Measurements from ENCODE around the gene LYSMD2.

Gene LYSMD2

DNA sequence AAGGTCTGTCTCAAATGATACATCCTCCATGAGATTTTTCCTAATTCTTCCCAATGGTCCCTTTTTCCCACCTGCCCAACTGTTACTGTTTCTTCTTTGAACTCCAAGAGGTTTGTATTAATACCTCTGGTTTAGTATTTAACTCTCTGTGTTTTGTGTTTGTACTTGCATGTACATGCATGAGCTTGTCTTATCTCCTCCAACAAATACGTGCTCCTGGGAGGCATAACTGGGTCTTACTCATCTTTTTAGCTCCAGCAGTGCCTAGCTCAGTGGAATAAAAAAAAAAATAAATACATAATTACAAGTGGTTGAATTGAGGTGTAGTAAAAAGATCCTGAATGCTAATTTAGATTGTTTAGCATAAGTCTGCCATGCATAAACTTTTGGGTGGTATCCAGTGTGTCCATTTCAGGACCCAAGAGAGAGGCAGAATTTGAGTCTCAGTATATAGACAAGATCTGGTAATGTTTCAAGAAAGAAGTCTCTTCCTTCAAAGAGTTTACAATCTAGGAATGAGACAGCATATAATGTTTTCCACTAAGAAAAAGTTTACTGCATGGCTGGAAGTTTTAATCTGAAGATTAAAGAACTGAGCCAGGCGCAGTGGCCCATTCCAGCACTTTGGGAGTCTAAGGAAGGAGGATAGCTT, 1.7 kb upstream of the LYSMD2 start:
- H3K4me3 ChIP-seq (ENCODE audit: control insufficient read depth, low read depth, low read length), result no peak overlapping the region
- DNase-seq (ENCODE audit: low read depth), result no peak
- TF ChIP-seq, protein P1, sequence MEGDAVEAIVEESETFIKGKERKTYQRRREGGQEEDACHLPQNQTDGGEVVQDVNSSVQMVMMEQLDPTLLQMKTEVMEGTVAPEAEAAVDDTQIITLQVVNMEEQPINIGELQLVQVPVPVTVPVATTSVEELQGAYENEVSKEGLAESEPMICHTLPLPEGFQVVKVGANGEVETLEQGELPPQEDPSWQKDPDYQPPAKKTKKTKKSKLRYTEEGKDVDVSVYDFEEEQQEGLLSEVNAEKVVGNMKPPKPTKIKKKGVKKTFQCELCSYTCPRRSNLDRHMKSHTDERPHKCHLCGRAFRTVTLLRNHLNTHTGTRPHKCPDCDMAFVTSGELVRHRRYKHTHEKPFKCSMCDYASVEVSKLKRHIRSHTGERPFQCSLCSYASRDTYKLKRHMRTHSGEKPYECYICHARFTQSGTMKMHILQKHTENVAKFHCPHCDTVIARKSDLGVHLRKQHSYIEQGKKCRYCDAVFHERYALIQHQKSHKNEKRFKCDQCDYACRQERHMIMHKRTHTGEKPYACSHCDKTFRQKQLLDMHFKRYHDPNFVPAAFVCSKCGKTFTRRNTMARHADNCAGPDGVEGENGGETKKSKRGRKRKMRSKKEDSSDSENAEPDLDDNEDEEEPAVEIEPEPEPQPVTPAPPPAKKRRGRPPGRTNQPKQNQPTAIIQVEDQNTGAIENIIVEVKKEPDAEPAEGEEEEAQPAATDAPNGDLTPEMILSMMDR (conservative IDR thresholded peaks at IDR 0.05; ENCODE audit: control insufficient read depth, insufficient read depth, low read depth, low read length), result no peak

DNA sequence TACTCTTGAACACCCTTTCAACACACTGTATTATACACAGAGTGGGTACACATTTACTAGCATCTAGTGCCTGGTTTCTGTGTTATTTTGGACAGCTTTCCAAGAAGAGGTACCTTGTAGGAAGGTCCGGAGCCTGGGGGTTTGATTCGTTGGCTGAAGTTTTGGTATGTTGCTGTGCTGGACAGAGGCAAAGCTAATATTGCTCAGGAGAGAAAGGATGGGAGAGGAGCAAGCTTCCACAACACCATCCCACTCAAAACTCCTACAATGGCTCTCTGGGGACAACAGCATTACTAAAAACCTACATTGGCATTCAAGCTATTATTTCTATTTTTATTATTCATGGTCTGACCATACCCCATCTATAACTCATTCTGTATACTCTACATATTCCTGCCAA, 1.1 kb upstream of the LYSMD2 start:
- H3K4me3 ChIP-seq (ENCODE audit: control insufficient read depth, low read depth, low read length), result no peak overlapping the region
- TF ChIP-seq, protein P1 (conservative IDR thresholded peaks at IDR 0.05; ENCODE audit: control insufficient read depth, insufficient read depth, low read depth, low read length), result no peak
- DNase-seq (ENCODE audit: low read depth), result no peak

DNA sequence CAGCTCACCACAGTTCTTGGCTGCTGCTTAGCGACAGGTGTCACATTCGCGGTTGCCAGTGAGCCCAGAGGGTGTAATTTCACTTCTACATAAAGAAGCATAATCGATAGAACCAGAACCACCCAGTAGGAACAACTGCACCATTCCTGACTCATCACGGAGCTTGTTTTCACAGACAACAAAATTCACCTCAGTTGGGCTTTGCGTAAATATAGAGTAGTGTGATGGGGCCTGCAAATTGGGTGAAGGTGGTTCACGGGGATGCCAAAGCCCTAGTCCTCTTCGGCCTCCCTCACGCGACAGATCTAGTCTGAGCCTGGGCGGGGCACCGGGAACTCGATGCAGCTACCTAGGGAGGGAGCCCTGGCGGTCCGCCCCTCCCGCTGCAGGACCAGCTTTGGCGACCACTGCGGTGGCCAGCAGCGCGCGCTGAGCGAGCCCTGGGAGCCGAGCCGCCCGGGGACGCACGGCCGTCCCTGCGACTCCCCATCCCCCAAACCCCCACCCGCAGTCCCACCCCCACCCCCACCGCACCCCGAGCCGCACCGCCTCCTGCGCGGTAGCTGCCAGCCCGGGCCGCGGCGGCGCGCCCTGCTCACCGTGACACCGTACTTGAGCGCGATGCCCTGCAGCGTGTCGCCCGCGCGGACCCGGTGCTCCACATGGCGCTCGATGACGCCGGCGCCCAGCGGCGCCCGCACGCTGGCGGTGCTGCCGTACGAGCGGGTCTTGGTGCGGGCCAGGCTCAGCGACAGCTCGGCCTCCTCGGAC, 519 bp downstream of the LYSMD2 start:
- H3K4me3 ChIP-seq (ENCODE audit: control insufficient read depth, low read depth, low read length), result peak overlapping the region; percentile 67
- DNase-seq (ENCODE audit: low read depth), result no peak
- TF ChIP-seq, protein P1 (conservative IDR thresholded peaks at IDR 0.05; ENCODE audit: control insufficient read depth, insufficient read depth, low read depth, low read length), result no peak

DNA sequence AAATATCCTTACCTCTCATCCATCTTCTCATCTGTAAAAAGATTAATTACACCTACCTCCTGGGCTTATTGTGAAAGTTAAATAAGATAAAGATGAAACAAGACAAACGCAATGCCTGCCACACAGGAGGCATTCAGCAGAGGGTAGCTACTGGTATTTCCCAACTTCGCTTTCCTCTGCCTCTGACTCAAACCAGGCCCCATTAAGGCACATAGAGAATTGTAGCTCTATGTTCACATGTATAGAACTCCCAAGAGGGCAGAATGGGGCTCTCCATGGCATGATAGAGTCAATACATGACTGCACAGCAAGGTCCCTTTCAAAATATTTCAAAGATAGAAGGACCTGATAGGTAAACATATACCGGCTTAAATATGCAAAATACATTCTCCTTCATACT, 1.4 kb downstream of the LYSMD2 start:
- DNase-seq (ENCODE audit: low read depth), result no peak
- no peak overlapping the region for H3K4me3 ChIP-seq (ENCODE audit: control insufficient read depth, low read depth, low read length)

DNA sequence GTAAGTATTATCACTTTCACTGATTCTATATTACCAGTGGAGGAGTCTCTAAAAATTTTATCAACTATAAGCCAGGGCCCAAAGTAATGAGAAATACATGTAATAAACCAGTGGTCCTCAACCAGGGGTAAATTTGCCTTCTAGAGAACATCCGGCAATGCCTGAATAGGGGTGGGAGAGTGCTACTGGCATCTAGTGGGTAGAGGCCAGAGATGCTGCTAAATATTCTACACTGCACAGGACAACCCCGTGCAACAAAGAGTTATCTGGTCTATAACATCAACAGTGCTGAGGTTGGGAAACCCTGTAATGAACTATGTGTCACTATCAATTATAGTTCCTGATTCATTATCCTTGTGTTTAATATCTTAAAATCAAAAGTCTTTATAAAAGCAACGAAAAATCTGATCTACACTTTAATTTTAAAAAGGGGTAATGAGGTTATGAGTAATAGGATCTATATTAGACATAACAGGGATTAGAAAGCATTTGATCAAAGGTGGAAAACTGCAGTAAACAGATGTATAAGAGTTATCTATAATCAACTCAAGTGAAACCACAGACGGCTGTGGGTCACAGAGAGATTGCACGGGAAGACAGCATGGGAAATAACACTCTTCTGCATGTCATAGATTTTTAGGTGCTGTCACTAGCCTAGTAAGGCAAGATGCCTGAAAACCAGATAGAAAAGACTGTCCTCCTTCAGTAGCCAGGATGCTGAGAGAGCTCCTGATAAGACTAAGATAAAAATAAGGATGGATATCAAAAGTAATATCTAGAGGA, 2.0 kb downstream of the LYSMD2 start:
- no peak overlapping the region for H3K4me3 ChIP-seq (ENCODE audit: control insufficient read depth, low read depth, low read length)
- TF ChIP-seq, protein P1 (conservative IDR thresholded peaks at IDR 0.05; ENCODE audit: control insufficient read depth, insufficient read depth, low read depth, low read length), result peak; percentile 4

More for the DNA sequence above, 1.4 kb downstream of the LYSMD2 start:
- TF ChIP-seq, protein P1 (conservative IDR thresholded peaks at IDR 0.05; ENCODE audit: control insufficient read depth, insufficient read depth, low read depth, low read length), result no peak

DNA sequence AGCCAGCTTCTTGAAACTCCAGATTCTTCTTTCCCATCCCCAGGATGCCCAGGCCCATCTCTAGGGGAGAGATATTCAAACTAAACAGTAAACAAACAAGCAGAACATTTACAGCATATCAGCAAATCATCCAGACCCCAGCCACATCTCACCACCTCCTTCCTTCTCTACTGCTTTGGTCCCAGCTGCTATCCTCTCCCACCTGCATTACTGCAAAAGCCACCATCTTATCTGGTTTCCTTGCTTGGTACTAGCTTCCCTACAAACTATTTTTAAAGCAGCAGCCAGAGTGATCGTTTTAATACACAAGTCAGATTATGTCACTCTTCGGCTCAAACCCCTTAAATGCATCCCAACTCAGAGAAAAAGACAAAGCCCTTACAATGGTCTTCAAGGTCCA, 4.8 kb downstream of the LYSMD2 start:
- H3K4me3 ChIP-seq (ENCODE audit: control insufficient read depth, low read depth, low read length), result no peak overlapping the region
- TF ChIP-seq, protein P1 (conservative IDR thresholded peaks at IDR 0.05; ENCODE audit: control insufficient read depth, insufficient read depth, low read depth, low read length), result no peak
- no peak for DNase-seq (ENCODE audit: low read depth)

More for the DNA sequence above, 2.0 kb downstream of the LYSMD2 start:
- DNase-seq (ENCODE audit: low read depth), result no peak

All from fibroblast of mammary gland (primary cell).